Measurements from ENCODE around the gene UCN2. TPM values are rescaled to one million over a fixed set of nuclear protein-coding genes. Genes with fewer than 3 reads are reported as not detected.

The UCN2 gene
- total RNA-seq, 1 donor from 2014 or later, result 0.17 TPM

DNA sequence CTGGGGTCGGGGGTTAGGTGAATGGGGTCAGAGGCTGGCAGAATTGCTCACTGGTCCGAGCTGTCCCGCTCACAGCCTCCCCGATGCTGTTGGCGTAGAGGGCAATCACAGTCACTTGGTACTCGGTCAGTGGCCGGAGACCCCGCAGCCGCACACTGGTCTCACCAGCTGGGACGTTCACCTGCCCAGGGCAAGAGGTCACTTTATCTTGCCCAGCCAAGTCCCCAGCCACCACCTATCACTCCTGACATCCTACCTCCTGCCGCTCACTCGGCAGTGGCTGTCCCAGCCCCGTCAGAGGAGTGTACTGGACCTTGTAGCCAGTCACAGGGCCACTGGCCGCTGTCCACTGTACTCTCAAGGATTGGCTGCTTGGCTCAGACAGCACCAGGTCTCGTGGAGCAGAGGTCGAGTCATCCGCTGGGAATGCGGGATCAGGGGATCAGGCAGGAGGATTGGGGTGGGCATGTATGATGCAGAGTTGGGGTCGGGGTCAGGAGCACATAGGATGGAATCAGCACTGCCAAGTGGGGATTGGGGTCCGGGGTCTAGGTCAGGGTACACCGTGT is 29.0 kb upstream of the UCN2 start:
- ATAC-seq (no peak), DNase-seq (no peak)
- intact Hi-C loops (cut with micrococcal nuclease), result no loop called here

DNA sequence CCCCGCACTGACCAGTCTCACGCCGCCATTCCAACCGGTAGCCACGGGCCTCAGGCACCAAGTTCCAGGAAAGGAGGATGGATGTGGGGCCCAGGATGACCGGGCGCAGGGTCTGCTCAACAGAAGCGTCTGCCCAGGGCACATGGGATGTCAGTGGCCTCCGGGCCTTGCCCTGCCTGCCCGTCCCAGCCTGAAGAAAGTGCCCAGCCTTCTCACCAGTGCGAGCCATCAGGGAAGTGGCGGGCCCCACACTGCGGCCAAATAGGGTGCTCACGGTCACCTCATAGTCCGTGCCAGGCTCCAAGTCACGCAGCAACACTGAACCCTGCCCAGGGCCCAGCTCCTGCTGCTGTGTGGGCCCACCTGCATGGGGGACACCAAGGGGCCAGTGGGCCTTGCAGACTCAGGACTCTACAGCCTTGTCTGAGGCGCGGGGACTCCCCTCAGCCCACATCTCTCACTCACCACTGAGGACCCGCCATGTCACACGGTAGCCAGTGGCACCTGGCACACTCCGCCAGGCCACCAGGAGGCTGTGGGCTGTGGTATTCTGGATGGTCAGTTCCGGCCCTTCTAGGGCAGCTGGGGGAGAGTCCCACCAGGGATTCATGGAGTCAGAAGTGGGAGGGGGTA is 28.4 kb upstream of the UCN2 start:
- intact Hi-C loops (cut with micrococcal nuclease), result no loop called here
- DNase-seq, result no peak
- ATAC-seq, result no peak

DNA sequence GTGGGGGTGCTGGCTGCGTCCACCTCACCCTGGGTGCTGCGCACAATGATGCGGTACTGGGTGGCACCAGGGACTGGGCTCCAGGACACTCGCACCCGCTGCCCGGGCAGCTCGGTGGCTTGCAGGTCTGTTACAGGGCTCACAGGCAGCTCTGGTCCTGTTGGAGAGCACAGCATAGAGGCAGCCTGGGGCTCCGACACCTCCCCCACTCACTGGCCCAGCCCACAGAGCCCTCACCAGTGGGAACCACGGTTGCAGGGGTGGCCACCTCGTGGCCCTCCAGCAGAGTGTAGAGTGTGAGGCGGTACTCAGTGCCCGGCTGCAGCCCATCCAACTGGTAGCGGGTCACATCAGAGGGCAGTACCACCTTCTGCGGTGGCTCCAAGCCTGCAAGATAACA is 27.9 kb upstream of the UCN2 start:
- ATAC-seq (no peak), DNase-seq (no peak)
- intact Hi-C loops (cut with micrococcal nuclease), result no loop called here

DNA sequence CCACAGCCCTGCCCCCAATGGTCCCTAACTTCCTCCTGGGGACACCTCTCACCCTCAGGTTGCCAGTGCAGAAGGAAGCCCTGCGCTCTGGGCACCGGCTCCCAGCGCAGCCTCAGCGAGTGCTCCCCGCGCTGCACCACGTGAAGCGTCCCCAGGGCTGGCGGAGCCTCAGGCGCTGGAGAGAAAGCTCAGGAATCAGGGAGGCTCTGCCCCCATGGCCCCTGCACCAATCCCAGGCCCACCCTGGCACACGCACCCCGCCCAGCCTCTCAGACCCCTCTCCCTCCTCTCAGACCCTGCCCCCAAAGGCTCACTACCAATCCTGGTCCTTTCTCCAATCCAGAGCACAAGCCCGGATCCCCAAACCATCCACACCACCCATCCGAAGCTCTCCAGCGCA is 24.6 kb upstream of the UCN2 start:
- intact Hi-C loops (cut with micrococcal nuclease), result no loop called here
- ATAC-seq (no peak), DNase-seq (no peak)

DNA sequence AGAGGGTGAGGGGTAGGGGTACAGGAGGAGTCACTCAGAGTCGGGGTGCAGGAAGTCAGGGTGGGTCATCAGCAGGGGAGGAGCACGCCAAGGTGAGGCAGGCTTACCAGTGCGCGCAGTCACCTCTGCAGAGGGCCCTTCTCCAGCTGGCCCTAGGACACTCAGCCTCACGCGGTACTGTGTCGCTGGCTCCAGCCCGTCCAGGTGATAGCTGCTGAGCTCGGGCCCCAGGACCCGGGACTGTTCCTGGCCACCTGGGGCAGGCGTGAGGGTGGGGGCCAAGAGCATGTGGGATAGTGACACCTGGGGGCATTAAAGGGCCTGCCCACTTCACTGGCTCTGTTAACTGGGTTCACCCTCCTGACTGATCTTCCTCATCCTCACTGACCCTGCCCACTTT is 24.1 kb upstream of the UCN2 start:
- ATAC-seq (no peak), DNase-seq (no peak)
- intact Hi-C loops (cut with micrococcal nuclease), result no loop called here

DNA sequence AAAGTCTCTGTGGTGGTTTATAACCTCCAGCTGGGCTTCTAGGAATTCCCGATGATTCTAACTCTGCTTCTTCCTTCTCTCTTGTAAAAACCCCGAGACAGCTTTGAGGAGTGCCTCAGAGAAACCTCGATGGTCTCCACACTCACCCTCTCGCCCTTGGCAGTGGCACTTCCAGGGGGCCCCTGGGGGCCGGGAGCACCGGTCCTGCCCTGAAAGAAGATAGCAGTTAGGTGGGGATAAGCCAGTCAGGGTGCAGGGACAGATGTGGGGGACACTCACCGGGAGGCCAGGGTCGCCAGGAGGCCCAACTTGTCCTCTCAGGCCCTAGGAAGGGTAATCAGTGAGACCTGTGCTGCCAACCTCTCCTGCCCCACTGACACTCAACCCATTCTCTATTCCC is 21.8 kb upstream of the UCN2 start:
- intact Hi-C loops (cut with micrococcal nuclease), result no loop called here
- ATAC-seq, result no peak
- DNase-seq, result no peak

DNA sequence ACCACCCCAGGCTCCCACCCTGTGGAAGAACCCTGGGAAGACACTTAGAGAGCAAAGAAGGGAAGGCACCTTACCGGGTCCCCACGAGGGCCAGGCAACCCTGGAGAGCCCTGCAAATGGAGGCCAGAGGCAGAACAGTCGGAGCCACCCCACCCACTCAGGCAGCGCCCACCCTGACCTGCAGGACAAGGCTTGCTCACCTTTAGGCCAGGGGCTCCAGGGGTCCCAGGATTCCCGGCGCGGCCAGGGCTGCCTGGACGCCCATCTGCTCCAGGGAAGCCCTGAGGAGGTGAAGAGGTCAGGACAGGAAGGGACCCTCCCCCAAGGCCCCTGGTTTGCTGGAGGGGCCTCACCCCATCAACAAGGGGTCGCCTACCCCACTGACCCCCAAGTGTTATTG is 21.3 kb upstream of the UCN2 start:
- ATAC-seq, result no peak
- no peak for DNase-seq
- intact Hi-C loops (cut with micrococcal nuclease), result no loop called here

DNA sequence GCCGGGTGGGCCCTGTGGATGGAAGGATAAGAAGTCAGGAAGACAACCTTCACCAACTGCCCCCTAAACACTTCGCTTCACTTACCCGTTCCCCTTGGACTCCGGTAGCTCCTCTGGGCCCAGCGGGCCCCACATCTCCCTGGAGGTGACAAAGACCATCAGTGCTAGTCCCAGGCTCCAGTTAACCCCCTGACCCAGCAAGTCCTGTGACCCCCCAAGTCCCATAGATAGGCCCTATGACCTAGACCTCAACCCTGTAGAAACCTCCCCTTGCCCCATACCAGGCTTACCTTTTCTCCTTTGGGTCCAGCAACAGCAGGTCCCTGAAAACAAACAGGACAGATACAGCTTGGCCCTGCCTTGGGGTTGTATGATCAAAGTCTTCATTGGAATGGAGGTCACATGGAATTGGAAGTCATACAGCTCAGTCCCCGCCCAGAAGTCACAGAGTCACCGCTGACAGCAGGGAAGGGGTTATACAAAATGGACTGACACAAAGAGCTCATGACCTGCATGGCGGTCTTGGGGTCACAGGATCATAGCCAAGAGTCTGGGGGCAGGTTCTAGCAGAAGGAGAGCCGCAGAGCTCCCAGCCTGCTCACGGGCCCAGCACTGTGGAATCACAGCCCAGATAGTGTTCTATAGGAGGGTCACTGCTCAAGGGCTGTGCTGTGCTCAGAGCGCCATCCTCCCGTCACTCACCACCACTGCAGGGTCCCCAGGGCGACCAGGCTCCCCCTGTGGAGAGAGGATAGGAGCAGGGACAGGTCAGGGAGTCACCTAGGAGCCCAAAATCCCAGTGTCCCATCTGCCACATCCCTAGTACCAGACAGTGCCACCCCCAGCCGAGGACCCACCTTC is 18.3 kb upstream of the UCN2 start:
- intact Hi-C loops (cut with micrococcal nuclease), result no loop called here
- ATAC-seq (no peak), DNase-seq (no peak)

DNA sequence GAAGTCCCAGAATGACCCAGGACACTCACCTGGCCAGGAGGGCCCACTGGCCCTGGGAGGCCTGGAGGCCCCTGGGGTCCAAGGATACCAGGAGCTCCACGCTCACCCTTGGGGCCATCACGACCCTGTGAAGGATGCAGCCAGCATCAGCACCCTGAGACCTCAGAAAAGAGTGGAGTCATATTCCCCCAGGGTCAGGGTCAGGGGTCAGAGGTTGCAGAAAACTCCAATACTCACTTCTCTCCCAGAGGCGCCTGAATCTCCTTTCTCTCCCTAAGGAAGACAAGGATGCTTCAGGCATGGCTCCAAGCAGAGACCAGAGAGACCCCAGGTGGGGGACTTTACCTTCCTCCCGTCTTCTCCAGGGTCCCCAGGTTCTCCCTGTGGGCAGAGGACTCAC is 13.1 kb upstream of the UCN2 start:
- intact Hi-C loops (cut with micrococcal nuclease), result no loop called here
- ATAC-seq, result no peak

DNA sequence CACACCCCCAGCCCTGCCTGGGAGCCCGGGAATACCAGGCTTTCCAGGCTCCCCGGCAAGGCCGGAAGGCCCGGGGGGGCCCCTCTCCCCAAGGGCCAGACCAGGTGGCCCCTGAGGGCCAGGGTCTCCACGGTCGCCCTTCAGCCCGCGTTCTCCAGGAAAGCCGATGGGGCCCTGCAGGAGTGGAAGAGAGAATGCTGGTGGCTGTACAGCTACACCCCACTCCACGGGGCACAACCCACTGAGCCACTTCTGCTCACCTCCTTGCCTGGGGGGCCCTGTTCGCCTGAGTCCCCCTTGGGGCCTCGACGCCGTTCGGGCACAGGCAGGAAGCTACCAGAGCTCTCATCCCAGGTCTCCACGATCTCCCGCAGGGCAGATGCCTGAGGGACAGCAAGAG is 11.8 kb upstream of the UCN2 start:
- intact Hi-C loops (cut with micrococcal nuclease), result no loop called here
- no peak for ATAC-seq

More for the DNA sequence above, 13.1 kb upstream of the UCN2 start:
- no peak for DNase-seq

DNA sequence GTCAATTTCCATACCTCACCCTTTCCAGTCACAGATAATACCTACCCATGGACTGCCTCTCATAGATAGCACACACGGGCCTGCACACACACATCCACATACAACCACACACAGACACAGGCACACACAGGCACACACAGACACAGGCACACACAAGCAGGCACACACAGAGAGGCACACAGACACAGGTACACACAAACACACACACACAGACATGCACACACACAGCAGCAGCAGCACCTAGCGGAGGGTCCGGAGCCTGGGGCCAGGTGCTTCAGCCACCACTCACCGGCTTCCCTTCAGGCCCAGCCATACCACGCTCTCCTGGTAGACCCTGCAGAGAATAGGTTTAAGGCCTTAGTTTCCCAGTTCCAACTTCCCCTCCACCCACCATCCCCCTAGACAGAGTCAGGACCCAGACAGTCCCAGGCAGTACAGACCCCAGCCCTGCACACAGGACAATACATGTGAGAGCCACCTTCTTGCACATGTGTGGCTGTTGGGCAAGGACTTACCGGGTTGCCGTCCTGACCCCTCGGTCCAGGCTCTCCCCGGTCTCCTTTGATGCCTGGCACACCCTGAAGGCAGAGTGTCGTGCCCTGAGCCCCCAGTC is 10.5 kb upstream of the UCN2 start:
- intact Hi-C loops (cut with micrococcal nuclease), result no loop called here
- DNase-seq (no peak), ATAC-seq (no peak)

More for the DNA sequence above, 11.8 kb upstream of the UCN2 start:
- no peak for DNase-seq

DNA sequence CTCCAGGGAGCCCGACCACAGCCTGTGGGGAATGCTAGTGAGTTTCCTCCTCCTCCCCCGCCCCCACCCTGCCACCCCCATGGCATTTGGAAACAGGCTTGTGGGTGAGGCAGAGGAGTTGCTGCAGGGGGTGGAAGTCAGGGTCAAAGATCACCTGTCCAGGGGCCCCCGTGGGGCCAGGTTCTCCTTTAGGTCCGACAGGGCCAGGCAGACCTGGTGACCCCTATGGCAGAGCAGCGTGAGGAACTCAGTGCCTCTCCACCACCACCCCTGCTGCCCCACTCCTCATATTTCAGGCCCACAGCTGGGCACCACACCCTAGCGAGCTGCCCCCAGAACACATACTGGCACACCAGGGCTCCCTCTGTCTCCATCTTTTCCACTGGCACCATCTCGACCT is 8.9 kb upstream of the UCN2 start:
- DNase-seq (no peak), ATAC-seq (no peak)
- intact Hi-C loops (cut with micrococcal nuclease), result no loop called here

DNA sequence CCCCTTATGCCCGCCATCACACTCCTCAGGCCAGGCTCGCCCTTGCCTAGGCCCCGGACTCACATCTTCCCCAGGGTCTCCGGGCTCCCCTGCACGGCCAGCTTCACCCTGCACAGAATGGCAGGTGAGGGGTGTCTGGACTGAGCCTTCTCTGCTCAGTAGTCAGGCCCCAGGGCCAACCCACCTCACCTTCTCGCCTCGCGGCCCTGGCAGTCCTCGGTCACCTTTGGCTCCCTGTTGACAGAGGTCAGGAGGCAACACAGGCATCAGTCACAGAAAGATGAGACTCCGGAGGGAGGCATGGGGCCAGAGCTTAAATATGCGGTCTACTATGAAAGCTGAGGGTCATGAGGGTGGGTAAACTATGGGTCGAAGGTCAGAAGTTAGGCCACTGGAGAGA is 8.4 kb upstream of the UCN2 start:
- intact Hi-C loops (cut with micrococcal nuclease), result no loop called here
- DNase-seq (no peak), ATAC-seq (no peak)

DNA sequence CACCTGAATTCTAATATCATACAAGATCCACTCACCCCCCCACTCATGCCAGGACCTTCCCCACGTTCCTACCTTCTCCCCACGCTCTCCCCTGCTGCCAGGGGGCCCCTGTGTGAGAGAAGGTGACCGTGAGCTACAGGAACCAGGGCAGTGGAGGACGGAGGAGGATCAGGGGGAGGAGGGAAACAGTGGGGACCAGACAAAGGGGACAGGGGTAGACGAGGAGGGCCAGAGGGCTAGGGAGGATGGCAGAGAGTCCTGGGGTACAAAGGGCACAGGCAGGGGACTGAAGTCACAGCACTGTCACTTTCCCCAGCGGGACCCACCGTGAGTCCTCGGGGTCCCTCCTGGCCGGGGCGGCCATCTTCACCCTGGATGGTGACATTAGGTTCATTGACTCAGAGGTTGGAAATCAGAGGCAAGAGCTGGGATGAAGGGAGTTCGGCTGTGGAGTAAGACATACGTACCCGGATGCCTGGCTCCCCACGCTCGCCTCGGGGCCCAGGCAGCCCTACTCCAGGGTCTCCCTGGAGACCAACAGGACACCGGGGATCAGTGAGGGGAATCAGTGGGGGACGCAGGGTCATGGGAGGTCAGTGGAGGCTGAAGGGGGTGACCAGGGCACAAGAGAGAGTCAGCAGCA is 6.3 kb upstream of the UCN2 start:
- intact Hi-C loops (cut with micrococcal nuclease), result no loop called here
- ATAC-seq, result no peak
- DNase-seq, result no peak

DNA sequence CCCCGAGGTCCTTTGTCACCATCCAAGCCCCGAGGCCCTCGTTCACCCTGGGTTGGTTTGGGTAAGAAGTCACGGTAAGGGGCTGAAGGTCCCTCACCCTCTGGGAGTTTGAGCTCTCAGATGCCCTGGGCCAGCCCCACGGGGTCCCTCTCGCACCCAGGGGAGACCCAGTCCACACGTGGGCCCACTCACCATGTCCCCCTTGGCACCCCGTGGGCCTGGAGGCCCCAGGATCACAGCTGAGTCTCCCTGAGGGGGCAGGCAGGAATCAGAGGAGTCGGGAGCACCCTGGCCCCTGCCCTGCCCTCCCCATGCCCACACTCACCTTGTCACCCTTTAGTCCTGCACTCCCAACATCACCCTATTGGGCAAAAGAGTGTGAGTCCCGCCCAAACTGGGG is 5.8 kb upstream of the UCN2 start:
- ATAC-seq, result no peak
- intact Hi-C loops (cut with micrococcal nuclease), result no loop called here
- DNase-seq, result no peak

DNA sequence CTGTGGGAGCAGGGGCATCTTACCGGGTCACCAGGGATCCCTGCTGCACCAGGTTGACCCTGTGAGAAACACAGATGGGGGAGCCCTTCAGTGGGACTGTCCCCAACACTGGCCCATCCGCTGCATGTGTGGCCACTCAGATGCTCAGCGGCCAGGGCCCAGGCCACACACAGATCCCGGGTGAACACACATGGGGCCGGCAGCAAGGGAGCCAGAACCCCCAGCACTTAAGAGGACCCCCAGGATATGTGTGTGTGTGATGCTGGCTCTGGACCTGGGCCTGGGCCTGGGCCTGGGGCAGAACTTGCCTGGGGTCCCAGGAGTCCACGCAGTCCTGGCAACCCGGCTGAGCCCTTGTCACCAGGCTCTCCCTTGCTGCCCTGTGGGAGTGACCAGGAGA is 4.9 kb upstream of the UCN2 start:
- DNase-seq (no peak), ATAC-seq (no peak)
- intact Hi-C loops (cut with micrococcal nuclease), result no loop called here

DNA sequence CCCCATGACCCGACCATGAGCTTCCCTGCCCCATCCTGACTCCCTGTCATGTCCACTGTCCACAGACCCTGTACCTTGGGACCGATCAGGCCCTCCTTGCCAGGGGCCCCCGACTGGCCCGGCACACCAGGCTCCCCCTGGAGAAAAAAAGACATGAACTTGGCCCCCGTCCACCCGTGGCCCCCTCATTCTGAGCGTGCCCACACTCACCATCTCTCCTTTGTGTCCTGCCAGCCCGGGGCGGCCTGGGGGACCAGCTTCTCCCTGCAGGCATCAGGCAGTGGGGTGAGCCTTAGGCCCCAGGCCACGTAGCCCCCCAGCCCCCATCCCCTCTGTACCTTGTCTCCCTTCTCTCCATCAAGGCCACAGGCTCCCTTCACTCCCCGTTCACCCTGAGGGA is 3.9 kb upstream of the UCN2 start:
- intact Hi-C loops (cut with micrococcal nuclease), result no loop called here
- ATAC-seq (no peak), DNase-seq (no peak)

DNA sequence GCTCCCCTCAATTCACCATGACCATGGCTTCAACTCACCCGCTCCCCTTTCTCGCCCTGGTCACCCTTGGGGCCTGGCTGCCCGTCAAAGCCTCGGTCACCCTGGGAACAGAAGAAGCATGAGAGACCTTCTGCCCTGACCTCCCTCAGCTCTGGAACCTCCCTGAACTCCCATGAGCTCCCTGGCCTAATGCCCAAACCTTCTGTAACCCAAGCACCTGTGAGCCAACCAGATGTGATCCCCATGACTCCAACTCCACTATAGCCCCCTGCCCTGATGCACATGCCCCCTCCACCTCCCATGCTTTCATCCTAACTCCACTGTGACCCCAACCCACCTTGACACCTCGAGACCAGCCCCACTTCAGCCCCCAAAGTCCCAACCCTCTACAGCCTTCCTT is 3.5 kb upstream of the UCN2 start:
- no peak for DNase-seq
- ATAC-seq, result no peak
- intact Hi-C loops (cut with micrococcal nuclease), result no loop called here

DNA sequence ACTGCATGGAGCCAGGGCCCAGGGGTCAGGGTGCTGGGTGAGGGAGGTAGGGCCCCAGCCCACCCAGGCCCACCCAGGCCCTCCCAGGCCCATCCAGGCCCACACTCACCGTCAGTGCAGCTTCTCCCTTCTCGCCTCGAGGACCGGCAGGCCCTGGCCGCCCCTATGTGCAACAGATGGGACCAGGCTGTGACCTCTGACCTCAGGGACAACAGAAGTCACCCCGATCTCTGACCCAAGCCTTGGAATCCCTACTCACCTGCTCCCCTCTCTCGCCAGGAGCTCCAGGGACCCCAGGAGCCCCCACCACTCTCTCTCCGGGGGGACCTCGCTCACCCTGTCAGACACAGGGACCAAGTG is 2.8 kb upstream of the UCN2 start:
- ATAC-seq, result no peak
- DNase-seq, result no peak
- intact Hi-C loops (cut with micrococcal nuclease), result no loop called here
